Hepatocyte (in vitro differentiated cells): ENCODE results near the gene FRY. TPM values are rescaled to one million over a fixed set of nuclear protein-coding genes. Genes with fewer than 3 reads are reported as not detected.
A peak's percentile ranks its signal among the peaks of the same experiment; 100 is the strongest.

ENCODE experiments used
- DNase-seq: peaks from one replicate; pipeline ENCODE4 v3.0.0-alpha.2; 2016; ENCODE audit warnings: low spot score
- H2AFZ ChIP-seq: fragments of 200-600 bp; sonication (generic); 2 replicates; pipeline ENCODE4 v1.6.0; 2016; ENCODE audit warnings: antibody characterized with exemption, mild to moderate bottlenecking
- H3K27ac ChIP-seq: fragments of 200-600 bp; sonication (generic); 2 replicates; pipeline ENCODE4 v1.5.1; 2016; ENCODE audit warnings: mild to moderate bottlenecking
- H3K27me3 ChIP-seq: fragments of 200-600 bp; sonication (generic); 2 replicates; pipeline ENCODE4 v1.6.1; 2016
- H3K36me3 ChIP-seq: fragments of 200-600 bp; sonication (generic); replicated peaks from 2 replicates; pipeline ENCODE4 v1.5.1; 2016; ENCODE audit warnings: low read depth; ENCODE audit not compliant: insufficient read depth
- H3K4me1 ChIP-seq: fragments of 200-600 bp; sonication (generic); 2 replicates; pipeline ENCODE4 v1.5.1; 2016; ENCODE audit warnings: mild to moderate bottlenecking, moderate library complexity; ENCODE audit not compliant: insufficient read depth
- H3K4me2 ChIP-seq: fragments of 200-600 bp; sonication (generic); 2 replicates; pipeline ENCODE4 v1.6.0; 2016
- H3K4me3 ChIP-seq: fragments of 200-600 bp; sonication (generic); 2 replicates; pipeline ENCODE4 v1.5.1; 2016; ENCODE audit warnings: mild to moderate bottlenecking
- H3K79me2 ChIP-seq: fragments of 200-600 bp; sonication (generic); 2 replicates; pipeline ENCODE4 v1.6.0; 2017; ENCODE audit warnings: mild to moderate bottlenecking
- H3K9me2 ChIP-seq: fragments of 200-600 bp; sonication (generic); replicated peaks from 2 replicates; pipeline ENCODE4 v1.6.0; 2017; ENCODE audit warnings: mild to moderate bottlenecking; ENCODE audit not compliant: insufficient read depth
- H3K9me3 ChIP-seq: fragments of 200-600 bp; sonication (generic); 2 replicates; pipeline ENCODE4 v1.5.1; 2016; ENCODE audit warnings: low read depth, mild to moderate bottlenecking
- H4K20me1 ChIP-seq: fragments of 200-600 bp; sonication (generic); 2 replicates; pipeline ENCODE4 v1.6.0; 2016; ENCODE audit warnings: mild to moderate bottlenecking; ENCODE audit not compliant: insufficient read depth, poor library complexity, severe bottlenecking
- CTCF ChIP-seq: fragments of 200-600 bp; sonication (generic); IDR thresholded peaks from 2 replicates; pipeline ENCODE4 v1.5.1; 2016; ENCODE audit warnings: antibody characterized with exemption, mild to moderate bottlenecking; ENCODE audit not compliant: poor library complexity
- EZH2 ChIP-seq: fragments of 200-600 bp; sonication (generic); IDR thresholded peaks from 2 replicates; pipeline ENCODE4 v1.6.1; 2016; ENCODE audit warnings: antibody characterized with exemption, mild to moderate bottlenecking, borderline replicate concordance
- EZH2phosphoT487 ChIP-seq: fragments of 200-600 bp; sonication (generic); IDR thresholded peaks from one replicate; pipeline ENCODE4 v1.6.1; 2018; ENCODE audit warnings: antibody characterized with exemption, mild to moderate bottlenecking, low read depth, moderate library complexity; ENCODE audit not compliant: unreplicated experiment, severe bottlenecking
- WGBS: methylation state at CpG from one replicate; pipeline ENCODE4 v1.1.6; 2016; ENCODE audit warnings: low lambda C conversion rate; ENCODE audit errors: missing lambda C conversion rate; 5-methylcytosine and 5-hydroxymethylcytosine counted together
- polyA plus RNA-seq: library from polyadenylated mRNA; unstranded; fragments of >200 nt; fragmentation: Nextera tagmentation; extraction: Ambion mirVana; gene quantifications from 2 replicates; pipeline ENCODE4 v1.2.1, GENCODE V29; 2016
- total RNA-seq: library from RNA; depleted of rRNA; stranded (reverse); fragments of >200 nt; gene quantifications from 2 replicates; pipeline ENCODE4 v1.2.3, GENCODE V29; 2014

The FRY gene
- total and polyA plus RNA-seq, 2 experiments from 2014 or later: 2.4 to 3.7 TPM

- DNase-seq: no peak
- no peak overlapping the region for H3K4me2 ChIP-seq
- no peaks in the 10 kb centered on the region for H3K9me3 ChIP-seq
- peaks cover 18% of the 10 kb centered on the region for H3K4me1 ChIP-seq
- no peaks in the 10 kb centered on the region for H4K20me1 ChIP-seq
- H3K79me2 ChIP-seq: no peaks in the 10 kb centered on the region
- no peaks in the 10 kb centered on the region for H3K36me3 ChIP-seq
- H3K27me3 ChIP-seq: no peaks in the 10 kb centered on the region
- H3K4me3 ChIP-seq: no peak overlapping the region
- H3K9me2 ChIP-seq: no peaks in the 10 kb centered on the region
- no peak overlapping the region for H2AFZ ChIP-seq
- 100% methylated on average over 1 of the region's 1 CpG for WGBS
- TF ChIP-seq CTCF (no peak), EZH2 (no peak), EZH2phosphoT487 (no peak)
- H3K27ac ChIP-seq: no peak overlapping the region
Measured at GRCh38 chr13:32259116-32259515, 227.5 kb downstream of the FRY start.

DNA sequence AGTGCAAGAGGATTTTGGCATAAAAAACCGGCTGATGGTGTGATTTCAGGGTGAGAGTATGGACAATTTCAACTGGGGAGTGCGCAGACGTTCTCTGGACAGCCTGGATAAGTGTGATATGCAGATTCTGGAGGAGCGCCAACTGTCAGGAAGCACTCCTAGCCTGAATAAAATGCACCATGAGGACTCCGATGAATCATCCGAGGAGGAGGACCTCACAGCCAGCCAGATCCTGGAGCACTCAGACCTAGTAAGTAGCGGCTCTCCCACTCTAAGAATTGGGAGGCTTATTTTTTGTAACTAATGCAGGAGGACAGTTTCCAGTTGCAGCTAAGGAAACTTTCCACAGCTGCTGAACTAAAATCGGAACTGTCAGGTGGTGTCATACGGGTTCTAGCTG lies 230.0 kb downstream of the FRY start:
- no peaks in the 10 kb centered on the region for H3K79me2 ChIP-seq
- peak; percentile 76 for DNase-seq
- H3K27me3 ChIP-seq: no peaks in the 10 kb centered on the region
- no peaks in the 10 kb centered on the region for H3K36me3 ChIP-seq
- no peaks in the 10 kb centered on the region for H3K9me3 ChIP-seq
- H4K20me1 ChIP-seq: no peaks in the 10 kb centered on the region
- peak overlapping the region; percentile 33 for H3K4me2 ChIP-seq
- WGBS: 69% methylated on average over 9 of the region's 9 CpGs
- H2AFZ ChIP-seq: no peak overlapping the region
- no peak for TF ChIP-seq CTCF
- TF ChIP-seq EZH2phosphoT487: no peak
- no peak for TF ChIP-seq EZH2
- H3K4me3 ChIP-seq: no peak overlapping the region
- H3K27ac ChIP-seq: peak overlapping the region; percentile 53
- peaks cover 7% of the 10 kb centered on the region for H3K4me1 ChIP-seq
- H3K9me2 ChIP-seq: no peaks in the 10 kb centered on the region

DNA sequence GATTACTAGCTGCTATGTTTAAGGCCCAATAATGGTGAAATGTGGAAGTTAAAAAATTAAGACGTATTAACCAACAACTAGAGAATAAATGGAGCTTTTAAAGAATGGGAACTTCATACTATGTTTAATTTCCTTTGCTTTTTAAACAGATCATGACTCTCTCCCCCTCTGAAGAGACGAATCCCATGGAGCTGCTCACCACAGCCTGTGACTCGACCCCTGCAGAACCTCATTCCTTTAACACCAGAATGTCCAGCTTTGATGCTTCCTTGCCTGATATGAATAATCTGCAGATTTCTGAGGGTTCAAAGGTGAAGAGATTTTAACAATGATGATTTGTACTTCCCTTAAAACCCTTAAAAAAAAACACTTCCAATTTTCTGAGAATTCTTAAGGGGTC lies 230.6 kb downstream of the FRY start:
- no peak overlapping the region for H3K27ac ChIP-seq
- WGBS: 73% methylated on average over 3 of the region's 3 CpGs

More for the DNA sequence above, 230.6 kb downstream of the FRY start:
- H3K4me2 ChIP-seq: no peak overlapping the region
- peaks cover 7% of the 10 kb centered on the region for H3K4me1 ChIP-seq
- H3K4me3 ChIP-seq: no peak overlapping the region
- no peaks in the 10 kb centered on the region for H3K27me3 ChIP-seq
- no peaks in the 10 kb centered on the region for H3K79me2 ChIP-seq
- DNase-seq: no peak
- H3K36me3 ChIP-seq: no peaks in the 10 kb centered on the region
- TF ChIP-seq CTCF: no peak
- no peak for TF ChIP-seq EZH2phosphoT487
- TF ChIP-seq EZH2: no peak
- H4K20me1 ChIP-seq: no peaks in the 10 kb centered on the region
- no peak overlapping the region for H2AFZ ChIP-seq
- H3K9me2 ChIP-seq: no peaks in the 10 kb centered on the region
- H3K9me3 ChIP-seq: no peaks in the 10 kb centered on the region
